Stimulated activated CD4-positive, alpha-beta T cell treated with anti-CD3 and anti-CD28 coated beads, Interleukin-12 subunit alpha, Interleukin-12 subunit beta, amount 100 ng/mL, for 24 hours (primary cell): Measurements from ENCODE around the gene WDR48.

ENCODE experiments used
- DNase-seq, 2 experiments: peaks; one replicate each; pipeline ENCODE4 v3.0.0-alpha.2; 2020; ENCODE audit warnings: low read depth in 2 of 2

Gene WDR48

GRCh38 chr3:39063143-39063542 lies 11.3 kb downstream of the WDR48 start:
- no peak for DNase-seq

GRCh38 chr3:39064646-39065045 lies 12.8 kb downstream of the WDR48 start:
- DNase-seq, result no peak

- no peak for DNase-seq
Measured at GRCh38 chr3:39065197-39065596, 13.4 kb downstream of the WDR48 start.

- DNase-seq, result no peak
Measured at GRCh38 chr3:39067286-39067685, 15.5 kb downstream of the WDR48 start.

GRCh38 chr3:39068556-39068955 lies 16.7 kb downstream of the WDR48 start:
- no peak for DNase-seq

GRCh38 chr3:39075910-39076309 lies 24.1 kb downstream of the WDR48 start:
- DNase-seq, result no peak

- no peak for DNase-seq
Measured at GRCh38 chr3:39079530-39079929, 27.7 kb downstream of the WDR48 start.

- DNase-seq, result no peak
Measured at GRCh38 chr3:39080026-39080425, 28.2 kb downstream of the WDR48 start.

GRCh38 chr3:39082666-39083313 lies 31.0 kb downstream of the WDR48 start:
- DNase-seq, result no peak

- DNase-seq, result no peak
Measured at GRCh38 chr3:39086144-39086543, 34.3 kb downstream of the WDR48 start.

- no peak for DNase-seq
Measured at GRCh38 chr3:39088456-39088855, 36.6 kb downstream of the WDR48 start.

GRCh38 chr3:39088889-39089288 lies 37.1 kb downstream of the WDR48 start:
- no peak for DNase-seq

GRCh38 chr3:39090922-39091321 lies 39.1 kb downstream of the WDR48 start:
- DNase-seq, result no peak

- no peak for DNase-seq
Measured at GRCh38 chr3:39094851-39095677, 43.2 kb downstream of the WDR48 start.

- DNase-seq, result no peak
Measured at GRCh38 chr3:39095778-39096177, 44.0 kb downstream of the WDR48 start.

GRCh38 chr3:39096775-39097174 lies 45.0 kb downstream of the WDR48 start:
- DNase-seq, result no peak

- no peak for DNase-seq
Measured at GRCh38 chr3:39097716-39098472, 46.1 kb downstream of the WDR48 start.

GRCh38 chr3:39098473-39099000 lies 46.7 kb downstream of the WDR48 start:
- DNase-seq, result no peak

GRCh38 chr3:39099242-39099641 lies 47.4 kb downstream of the WDR48 start:
- DNase-seq, result no peak

GRCh38 chr3:39099738-39100499 lies 48.1 kb downstream of the WDR48 start:
- no peak for DNase-seq

GRCh38 chr3:39100500-39100886 lies 48.7 kb downstream of the WDR48 start:
- no peak for DNase-seq
